NT2/D1 (cell line): Measurements from ENCODE around the gene MIPOL1.

Experiments
- YY1 ChIP-seq: IDR thresholded peaks from 2 replicates; pipeline ENCODE4 v1.6.1; 2011; ENCODE audit not compliant: insufficient read length, insufficient read depth
- ZNF274 ChIP-seq: IDR thresholded peaks from 2 replicates; pipeline ENCODE4 v1.6.1; 2011; ENCODE audit warnings: mild to moderate bottlenecking, low read depth, low read length

- TF ChIP-seq YY1: no peak
- TF ChIP-seq ZNF274: no peak
Observed at GRCh38 chr14:37422748-37423147, 225.0 kb downstream of the MIPOL1 start.
